IPS DF 4.7 (cell line): ENCODE results near the gene RSPO1.
"Not testable (repeated sequence)": the region's sequence is repeated elsewhere in the genome, so short reads cannot be mapped to it uniquely, and the experiment has no call there.

Source experiments
- DNase-seq: peaks from one replicate; pipeline ENCODE4 v3.0.0-alpha.2; 2013; ENCODE audit warnings: low spot score; ENCODE audit errors: extremely low read depth

RSPO1 gene, protein sequence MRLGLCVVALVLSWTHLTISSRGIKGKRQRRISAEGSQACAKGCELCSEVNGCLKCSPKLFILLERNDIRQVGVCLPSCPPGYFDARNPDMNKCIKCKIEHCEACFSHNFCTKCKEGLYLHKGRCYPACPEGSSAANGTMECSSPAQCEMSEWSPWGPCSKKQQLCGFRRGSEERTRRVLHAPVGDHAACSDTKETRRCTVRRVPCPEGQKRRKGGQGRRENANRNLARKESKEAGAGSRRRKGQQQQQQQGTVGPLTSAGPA

DNA sequence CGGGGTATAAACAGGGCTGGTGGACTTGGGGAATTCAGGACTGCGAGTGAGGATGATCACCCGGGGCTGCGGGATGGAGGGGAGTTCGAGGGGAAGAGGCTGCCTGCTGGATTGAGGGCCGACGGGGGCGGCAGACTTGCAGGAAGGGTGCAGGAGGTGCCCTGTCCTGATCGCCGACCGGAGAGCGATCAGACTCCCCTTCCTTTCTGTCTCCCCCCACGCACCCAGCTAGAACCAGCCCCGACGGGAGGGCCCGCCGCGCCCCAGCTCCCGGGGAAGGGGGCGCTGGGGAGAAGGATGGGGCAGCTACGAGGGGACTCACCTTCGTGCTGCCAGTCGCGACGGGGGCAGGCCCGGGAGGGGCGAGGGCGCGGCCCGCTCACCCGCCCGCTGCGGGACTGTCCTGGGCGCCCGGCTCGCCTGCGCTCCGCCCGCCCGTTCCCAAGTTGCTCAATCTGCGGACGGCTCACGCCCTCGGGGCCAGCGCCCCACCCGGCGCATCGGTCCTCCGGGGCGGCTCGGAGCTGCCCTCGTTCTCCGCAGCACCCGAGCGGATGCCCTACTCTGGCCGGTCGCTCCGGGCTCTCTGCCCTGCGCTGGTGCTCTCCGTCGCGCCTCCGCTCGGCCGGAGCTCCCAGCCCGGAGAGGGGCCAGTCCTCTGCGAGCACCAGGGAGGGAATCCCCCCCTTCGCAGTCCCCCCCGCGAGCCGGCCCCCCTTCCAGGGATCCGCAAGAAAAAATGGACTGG, at the start of gene RSPO1:
Gene RSPO1, minus strand, starts transcription at position 649 of the 748 bp plus-strand sequence. CDS start 5,231 bp downstream, outside the sequence.
- no peak for DNase-seq

DNA sequence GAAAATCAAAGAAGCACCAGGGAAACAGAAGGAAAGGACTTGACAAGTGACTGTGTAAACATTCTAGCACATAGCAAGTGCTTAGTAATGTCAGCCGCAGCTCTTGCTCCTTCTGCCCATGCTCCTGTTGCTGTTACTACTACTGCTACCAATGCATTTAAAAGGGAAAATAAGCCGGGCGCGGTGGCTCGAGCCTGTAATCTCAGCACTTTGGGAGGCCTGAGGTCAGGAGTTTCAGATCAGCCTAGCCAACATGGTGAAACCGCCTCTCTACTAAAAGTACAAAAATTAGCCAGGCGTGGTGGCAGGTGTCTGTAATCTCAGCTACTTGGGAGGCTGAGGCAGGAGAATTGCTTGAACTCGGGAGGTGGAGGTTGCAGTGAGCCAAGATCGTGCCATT, 49.5 kb upstream of the RSPO1 start:
- DNase-seq, result not testable (repeated sequence)

DNA sequence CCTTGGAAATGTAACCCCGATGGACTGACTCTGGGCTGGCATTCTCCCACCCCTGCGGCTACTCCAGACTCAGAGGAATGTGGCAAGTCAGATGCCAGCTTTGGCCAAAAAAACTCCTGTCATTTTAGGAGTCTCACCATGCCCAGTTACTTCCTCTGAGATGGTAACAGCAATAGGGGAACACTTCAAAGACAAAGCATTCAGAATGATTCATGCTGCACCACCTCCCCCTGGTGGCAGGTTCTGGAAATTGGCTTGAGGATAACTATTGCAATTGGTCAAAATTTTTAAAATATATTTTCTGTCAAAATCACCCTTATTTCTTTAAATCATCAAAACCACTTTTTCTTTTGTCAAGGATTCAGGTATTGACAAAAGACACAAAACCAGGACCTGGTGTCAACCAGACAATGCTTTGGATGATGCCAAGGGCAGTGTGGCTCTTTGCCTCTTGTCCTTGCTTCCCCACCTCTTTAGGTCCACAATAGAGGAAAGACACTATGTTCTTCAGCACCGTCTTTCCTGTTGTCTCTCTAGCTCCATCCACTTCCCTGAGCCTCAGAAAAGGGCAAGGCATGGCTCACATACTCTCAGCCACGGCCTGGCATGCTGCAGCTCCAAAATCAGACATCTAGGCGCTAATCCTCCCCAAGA, 47.8 kb upstream of the RSPO1 start:
- DNase-seq, result no peak

DNA sequence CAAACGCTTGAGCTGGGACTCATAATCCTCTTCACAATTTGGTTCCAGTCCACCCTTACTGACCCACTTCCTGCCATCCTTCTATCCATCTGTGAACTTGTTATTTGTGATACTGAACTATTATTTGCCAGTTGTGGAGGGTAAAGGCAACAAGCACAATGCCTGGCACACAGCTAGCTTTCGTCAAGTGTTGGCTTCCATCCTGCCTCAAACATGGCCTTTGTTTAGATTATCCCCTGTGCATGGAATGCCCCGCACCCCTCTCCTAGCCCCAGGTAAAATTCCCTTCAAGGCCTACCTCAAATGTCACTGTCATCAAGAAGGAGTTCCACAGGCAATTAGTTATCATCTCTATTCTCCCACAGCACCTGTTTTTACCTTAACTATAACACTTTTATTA, 46.2 kb upstream of the RSPO1 start:
- no peak for DNase-seq

DNA sequence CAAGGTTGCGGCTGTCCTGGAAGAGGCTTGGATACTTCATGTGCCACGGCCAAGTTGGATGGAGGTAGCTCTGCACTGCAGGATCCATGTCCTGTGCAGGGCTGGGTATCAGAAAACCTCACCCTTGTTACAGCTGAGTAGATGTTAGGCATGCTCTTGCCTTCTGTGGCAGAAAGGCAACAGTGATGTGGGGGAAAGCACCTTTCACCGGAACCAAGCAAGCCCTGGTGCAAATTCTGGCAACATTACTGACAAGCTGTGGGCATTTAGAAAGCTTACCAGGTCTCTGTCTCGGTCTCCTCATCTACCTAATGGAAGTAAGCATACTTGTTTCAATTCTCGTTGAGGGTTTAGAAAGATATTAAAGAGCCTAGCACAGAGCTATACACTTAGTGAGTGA, 43.1 kb upstream of the RSPO1 start:
- DNase-seq, result no peak

DNA sequence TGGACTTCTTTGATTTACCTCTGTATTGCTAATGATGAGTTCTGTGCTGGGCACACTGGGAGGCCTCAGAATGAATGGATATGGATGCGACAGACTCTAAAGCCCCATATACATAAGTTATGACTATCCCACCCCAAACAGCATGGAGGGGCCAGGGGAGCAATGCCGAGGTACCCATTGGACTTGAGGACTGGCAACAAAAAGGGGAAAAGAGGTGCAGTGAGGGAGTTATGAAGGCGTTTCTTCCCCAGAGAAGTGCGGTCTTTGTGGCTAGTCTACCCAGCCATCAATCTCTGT, 42.4 kb upstream of the RSPO1 start:
- DNase-seq, result no peak

DNA sequence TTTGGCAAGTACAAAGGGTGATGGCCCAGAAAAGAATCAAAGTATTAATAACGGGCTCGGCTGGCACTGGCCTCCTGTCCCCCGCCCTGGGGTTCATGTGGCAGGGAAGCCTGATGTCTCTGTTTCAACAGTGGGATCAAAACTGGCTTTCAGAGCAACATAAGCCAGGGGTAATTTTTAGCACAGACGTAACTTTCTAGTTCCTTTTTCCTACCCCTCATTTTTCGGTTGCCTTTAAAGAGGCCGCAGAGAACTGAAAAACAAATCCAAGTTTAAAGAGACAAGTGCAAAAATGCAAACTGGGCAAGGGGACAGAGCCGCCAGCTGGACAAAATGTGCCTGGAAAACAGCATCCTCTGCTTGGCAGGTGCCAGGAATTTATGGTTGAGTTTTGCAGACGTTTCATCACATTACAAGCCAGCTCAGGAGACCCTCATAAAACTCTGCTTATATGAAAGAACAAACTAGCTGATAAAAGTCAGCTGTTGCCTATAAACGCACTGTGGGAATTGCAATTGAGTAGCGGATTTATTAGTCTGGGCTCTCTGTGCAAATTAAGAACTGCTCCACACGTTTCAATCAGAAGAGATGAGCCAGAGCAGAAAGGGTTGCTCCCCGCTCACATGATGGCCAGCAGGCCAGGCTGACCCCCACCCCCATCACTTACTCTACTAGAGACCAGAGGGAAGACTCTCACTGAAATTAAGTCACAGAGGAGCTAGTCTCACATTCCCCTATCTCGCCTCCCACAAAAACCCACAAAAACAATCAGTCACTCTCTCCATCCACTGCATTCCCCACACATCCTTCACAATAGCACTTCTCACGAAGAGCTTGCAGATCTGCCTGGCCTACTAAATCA, 41.8 kb upstream of the RSPO1 start:
- DNase-seq, result no peak

DNA sequence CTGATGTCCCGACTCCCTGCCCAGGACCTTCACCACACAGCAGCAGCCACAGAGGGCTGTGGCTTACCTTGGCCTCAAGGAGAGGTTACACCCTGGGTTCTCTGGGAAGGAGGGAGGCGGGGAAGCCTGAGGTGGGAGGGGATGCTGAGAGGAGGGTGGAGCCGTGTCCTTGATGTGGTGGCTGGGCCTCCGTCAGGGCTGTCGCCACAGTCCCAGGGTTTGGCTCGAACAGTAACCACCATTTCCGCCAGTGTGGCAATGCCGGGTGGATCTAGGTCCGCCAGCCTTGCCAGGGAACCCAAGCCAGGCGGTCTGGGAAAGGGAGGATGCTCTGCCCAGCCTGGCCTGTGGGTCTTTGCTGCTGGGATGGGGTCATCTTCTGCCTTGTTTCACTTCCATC, 39.2 kb upstream of the RSPO1 start:
- DNase-seq, result no peak

DNA sequence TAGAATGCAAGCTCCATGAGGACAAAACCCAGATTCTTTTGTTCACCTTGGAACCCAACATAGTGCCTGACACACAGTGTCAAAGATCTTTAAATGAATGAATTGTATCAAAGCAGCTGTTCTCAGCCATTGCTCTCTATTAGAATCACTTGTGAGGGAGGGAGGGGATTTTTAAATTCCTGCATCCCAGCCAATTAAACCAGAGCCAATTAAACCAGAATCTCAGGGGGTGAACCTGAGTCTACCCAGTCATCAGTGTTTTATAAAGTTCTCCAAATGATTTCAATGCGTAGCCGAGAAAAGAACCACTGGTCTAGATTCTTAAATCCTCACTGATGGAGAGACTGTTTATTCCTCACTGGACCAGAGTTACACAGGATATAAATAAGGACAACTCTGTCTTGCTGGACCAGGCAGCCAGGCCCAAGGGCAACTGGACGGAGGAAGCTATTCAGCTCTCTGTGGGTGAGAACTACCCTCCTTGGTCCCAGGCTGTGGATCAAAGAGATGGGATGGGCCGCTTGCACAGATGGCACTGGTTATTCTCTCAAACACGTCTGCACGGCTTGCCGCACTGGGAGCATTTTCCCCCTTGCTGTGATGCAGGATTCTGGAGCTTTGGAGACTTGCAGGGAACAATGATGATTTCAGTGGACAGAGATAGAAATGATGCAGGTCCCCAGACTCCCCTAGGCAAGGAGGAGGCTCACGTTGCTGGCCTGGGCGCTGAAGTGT, 37.6 kb upstream of the RSPO1 start:
- DNase-seq, result no peak

DNA sequence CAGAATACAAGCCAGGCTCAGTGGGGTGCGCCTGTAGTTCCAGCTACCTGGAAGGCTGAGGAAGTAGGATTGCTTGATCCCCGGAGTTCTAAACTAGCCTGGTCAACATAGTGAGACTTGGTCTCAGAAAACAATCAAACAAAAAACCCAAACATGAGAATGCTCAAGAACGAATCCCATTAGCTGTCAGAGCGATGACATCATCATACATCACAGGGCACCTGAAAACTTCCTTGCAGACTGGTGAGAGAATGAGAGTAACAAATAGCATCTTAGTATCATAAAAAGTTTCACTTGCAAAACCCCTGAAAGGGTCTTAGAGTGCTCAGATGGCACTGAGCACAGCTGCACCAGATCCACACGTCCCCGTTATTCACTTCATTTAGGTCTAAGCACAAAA, 36.6 kb upstream of the RSPO1 start:
- DNase-seq, result no peak

DNA sequence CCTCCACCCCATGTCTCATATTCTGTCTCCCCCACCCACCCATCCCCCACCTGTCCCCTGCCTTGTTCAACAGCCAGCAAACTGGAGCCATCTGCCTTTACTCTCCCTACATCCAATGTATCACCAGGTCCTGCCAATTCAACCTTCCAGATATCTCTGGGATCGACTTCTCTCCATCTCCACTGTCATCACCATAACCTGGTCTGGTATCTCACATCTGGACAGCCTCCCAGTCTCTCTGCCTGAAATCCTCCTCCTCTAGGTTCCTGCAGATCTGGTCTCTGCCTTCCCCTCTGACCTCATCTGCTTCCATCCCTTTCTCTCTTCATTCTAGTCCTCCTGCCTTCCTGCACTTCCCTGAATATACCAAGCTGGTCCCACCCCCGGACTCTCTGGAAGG, 35.4 kb upstream of the RSPO1 start:
- DNase-seq, result no peak

DNA sequence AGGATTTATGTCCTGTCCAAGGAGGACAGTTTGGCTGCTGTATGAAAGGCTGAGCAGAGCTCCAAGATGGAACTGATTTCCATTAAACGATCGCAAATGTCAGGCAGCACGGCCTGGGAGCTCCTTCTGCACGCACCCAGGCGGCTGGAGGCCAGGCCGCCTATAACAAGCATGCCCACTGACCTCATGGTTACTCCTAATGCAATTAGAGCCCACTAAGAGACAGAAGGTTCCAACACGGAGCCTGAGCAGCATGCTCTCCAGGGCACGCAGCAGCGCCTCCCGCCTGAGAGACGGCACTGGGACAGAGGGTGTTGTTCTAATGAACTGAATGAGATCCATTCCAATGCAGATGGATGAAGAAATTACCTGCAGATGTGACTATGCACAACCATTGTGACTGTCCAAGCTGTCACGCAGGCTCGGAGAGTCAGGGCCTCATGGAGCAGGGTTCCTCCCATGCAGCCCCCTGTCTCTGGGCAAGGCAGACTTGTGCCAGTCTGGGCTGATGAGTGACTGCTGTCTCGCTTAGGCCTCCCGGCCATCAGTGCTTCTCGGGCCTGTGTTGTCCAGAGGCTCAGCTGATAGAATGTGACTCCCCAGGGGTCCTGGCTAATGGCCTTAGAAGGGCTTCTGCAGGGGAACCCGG, 32.5 kb upstream of the RSPO1 start:
- no peak for DNase-seq

DNA sequence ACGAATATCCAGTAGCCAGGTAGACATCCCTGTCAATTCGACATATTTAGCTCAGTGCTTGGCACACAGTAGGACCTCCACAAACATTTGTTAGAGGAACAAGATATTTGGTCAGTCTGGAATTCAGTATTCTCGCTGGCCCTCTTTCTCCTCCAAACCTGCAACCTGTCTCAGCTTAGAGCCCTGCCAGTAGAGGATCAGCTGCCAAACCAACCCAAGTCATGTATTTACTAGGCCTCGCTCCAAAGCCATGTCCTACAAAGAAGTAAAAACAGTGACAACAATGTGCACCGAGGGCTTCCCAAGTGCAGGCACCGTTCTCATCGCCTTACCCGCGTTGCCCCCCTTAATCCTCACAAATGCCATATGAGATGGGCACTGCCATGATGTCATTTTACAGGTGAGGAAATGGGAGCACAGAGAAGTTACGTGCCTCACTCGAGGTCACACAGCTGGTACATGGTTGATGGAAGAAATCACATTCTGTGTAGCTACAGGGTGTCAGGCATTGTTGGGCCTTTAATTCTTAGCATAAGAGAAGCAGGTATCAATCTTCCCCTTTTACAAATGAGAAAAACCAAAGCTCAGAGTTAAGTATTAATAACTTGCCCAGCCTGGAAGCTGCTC, 31.7 kb upstream of the RSPO1 start:
- no peak for DNase-seq

DNA sequence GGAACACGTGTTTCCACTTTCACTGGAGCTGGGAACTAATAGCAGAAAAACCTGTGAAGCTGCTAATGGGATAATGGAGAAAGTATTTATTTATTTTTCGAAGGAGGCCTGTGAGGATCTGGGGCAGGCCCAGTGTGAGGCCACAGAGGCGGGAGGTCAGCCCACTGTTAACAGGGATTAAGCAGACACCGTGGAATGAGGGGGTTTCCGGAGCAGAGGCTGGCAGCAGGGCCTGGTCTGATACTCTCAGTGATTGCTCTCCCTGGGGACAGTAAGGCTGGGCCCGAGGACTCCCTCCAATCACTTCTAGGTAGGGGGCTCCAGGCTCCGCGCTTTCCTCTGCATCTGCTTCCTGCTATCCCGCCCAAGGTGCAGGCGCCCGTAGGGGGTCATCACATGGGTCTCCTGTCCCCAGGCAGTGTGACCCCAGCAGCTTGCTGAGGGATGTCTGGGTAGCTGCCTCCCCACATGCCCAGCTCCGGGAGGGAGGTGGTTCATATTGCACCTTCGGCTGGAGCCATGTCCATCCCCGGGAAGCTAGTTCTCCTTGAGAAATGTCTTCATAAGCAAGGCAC, 28.8 kb upstream of the RSPO1 start:
- DNase-seq, result no peak

DNA sequence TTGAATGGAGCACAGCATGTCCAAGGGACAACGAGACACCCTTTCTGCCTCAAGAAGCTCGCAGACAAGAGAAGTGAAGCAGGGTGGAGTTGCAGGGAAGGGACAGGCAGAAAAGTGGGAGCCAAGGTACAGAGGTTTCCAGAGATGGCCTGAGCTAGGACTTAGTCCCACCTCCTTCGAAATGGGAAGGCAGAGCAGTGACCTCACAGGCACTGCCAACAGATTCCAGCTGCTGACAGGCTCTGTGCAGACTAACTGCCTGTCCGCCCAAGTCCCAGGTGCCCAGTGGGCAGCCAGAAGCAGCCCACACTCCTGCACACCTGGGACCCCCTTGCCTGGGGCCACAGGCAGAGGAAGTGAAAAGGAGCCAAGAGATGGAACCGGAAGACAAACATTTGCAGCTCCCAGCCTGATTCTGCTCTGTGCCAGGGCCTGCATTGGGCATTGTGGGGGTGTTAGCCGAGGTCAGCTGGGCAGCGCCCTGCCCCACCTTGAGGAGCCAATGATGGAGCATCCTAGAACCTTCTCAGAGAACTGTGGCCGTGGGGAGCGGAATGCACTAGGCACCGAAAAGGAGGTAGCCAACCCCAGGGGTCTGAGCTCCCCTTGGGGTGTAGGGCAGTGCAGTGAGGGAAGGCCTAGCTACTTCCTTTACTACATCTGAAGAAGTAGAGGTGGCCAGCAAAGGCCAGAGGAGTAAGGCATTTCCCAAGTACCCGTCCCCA, 27.5 kb upstream of the RSPO1 start:
- no peak for DNase-seq

DNA sequence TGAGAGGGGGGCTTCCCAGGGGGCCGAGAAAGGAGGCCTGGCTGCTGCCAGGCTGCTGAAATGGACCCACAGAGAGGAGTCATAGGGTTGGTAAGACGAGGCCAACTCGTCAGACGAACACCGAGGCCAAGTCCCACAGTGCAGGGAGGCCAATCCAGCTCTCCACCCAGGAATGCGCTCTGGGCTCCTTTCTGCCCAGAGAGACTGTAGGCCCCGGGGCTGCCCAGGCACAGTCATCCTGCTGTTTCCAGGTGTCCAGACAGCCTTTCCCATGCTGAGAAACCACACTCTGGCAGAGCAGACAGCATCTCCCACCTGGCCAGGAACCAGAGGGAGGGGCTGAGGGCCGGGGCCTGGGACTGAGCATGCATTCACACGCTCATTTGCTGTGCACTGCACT, 26.7 kb upstream of the RSPO1 start:
- DNase-seq, result no peak

DNA sequence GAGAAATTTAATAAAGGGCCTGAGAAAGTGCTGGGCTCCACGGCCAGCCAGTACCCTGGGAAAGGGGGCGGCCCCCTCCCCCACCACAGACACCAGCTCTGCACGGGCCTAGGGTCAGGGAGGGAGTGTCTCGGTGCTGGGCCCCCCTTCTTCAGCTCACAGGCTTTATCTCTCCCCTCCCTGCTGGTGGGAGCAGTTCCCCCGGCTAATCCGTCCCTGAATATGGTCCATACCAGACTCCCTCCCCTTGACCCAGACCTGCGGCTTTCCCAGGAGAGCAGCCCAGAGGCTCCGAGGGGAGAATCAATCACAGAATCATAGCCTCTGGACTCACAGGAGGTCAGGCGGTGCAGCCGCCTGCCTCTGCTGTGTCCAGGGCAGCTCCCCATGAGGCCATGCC, 26.0 kb upstream of the RSPO1 start:
- no peak for DNase-seq

DNA sequence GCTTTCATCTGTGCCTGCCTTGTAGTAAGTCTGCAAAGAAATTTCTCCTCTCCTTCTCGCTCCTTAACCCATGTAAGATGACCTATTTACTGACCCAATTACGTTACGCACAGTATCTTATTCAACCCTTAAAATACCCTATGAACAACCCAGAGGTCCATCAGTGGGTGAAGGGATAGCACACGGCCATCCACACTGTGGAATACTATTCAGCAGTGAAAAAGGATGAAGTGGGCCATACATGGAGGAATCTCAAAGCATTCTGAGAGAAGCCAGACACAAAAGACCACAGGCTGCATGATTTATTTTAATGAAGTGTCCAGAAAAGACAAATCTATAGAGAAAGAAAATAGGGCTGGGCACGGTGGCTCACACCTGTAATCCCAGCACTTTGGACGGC, 23.8 kb upstream of the RSPO1 start:
- DNase-seq, result no peak
